ENCODE data around the gene IL36RN.

The IL36RN gene

DNA sequence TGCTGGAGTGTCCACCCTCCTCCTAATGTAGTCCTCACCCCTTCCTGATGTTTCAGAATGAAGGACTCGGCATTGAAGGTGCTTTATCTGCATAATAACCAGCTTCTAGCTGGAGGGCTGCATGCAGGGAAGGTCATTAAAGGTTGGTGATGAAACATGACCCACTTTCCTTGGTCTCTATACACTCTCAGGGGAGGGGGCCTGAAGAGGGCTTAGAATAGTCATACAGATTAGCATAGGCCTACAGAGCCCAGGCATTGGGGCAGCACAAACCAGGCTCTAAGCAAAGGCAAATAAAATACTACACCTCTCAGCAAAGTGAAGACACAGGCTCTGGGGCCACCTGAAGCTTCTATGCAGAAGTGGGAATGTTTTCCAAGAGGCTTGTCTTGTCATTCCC lies 1.8 kb downstream of the IL36RN start:
- Histone ChIP-seq H3K4me3 (replicated peaks; ENCODE audit: insufficient read depth, low read length) (no peak overlapping the region), H3K27ac (replicated peaks) (no peak overlapping the region), H3K27me3 (ENCODE audit: insufficient read depth, poor library complexity, severe bottlenecking) (no peaks in the 10 kb centered on the region)
- no peak for DNase-seq (ENCODE audit: low read depth in 1 of 2, low spot score in 1 of 2)
- TF ChIP-seq CTCF (IDR thresholded peaks at IDR 0.05; ENCODE audit: insufficient read depth, low read length) (no peak), SPI1 (IDR thresholded peaks at IDR 0.05; ENCODE audit: borderline replicate concordance, low read depth) (no peak), GABPA (IDR thresholded peaks at IDR 0.05; ENCODE audit: low read depth) (no peak), POLR2AphosphoS5 (IDR thresholded peaks at IDR 0.05; ENCODE audit: low read depth) (no peak)
- TF ChIP-seq, protein P1, sequence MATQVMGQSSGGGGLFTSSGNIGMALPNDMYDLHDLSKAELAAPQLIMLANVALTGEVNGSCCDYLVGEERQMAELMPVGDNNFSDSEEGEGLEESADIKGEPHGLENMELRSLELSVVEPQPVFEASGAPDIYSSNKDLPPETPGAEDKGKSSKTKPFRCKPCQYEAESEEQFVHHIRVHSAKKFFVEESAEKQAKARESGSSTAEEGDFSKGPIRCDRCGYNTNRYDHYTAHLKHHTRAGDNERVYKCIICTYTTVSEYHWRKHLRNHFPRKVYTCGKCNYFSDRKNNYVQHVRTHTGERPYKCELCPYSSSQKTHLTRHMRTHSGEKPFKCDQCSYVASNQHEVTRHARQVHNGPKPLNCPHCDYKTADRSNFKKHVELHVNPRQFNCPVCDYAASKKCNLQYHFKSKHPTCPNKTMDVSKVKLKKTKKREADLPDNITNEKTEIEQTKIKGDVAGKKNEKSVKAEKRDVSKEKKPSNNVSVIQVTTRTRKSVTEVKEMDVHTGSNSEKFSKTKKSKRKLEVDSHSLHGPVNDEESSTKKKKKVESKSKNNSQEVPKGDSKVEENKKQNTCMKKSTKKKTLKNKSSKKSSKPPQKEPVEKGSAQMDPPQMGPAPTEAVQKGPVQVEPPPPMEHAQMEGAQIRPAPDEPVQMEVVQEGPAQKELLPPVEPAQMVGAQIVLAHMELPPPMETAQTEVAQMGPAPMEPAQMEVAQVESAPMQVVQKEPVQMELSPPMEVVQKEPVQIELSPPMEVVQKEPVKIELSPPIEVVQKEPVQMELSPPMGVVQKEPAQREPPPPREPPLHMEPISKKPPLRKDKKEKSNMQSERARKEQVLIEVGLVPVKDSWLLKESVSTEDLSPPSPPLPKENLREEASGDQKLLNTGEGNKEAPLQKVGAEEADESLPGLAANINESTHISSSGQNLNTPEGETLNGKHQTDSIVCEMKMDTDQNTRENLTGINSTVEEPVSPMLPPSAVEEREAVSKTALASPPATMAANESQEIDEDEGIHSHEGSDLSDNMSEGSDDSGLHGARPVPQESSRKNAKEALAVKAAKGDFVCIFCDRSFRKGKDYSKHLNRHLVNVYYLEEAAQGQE (IDR thresholded peaks at IDR 0.05; ENCODE audit: insufficient replicate concordance, low read depth) = no peak

DNA sequence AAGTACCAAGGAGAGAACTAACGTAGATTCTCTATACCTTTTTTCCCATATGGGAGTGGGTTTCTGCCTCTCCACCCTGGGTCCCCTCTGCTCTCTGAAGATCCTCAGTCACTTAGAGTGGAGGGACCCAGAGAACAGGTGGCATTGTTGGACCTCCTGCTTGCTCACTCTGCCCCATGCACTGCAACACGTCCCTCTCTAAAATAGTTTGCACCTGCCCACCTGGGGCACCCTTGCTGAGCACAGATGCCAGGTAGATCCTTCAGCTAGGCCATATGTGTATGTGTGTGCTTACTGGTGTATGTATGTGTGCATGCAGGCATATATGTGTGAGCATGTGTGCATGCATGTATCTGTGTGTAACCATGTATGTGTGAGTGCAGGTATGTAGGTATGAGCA lies 2.2 kb downstream of the IL36RN start:
- Histone ChIP-seq H3K27me3 (ENCODE audit: insufficient read depth, poor library complexity, severe bottlenecking) (no peaks in the 10 kb centered on the region), H3K4me3 (replicated peaks; ENCODE audit: insufficient read depth, low read length) (no peak overlapping the region), H3K27ac (replicated peaks) (no peak overlapping the region)
- TF ChIP-seq GABPA (IDR thresholded peaks at IDR 0.05; ENCODE audit: low read depth) = no peak
- TF ChIP-seq, protein P1 (IDR thresholded peaks at IDR 0.05; ENCODE audit: insufficient replicate concordance, low read depth) = no peak
- no peak for TF ChIP-seq POLR2AphosphoS5 (IDR thresholded peaks at IDR 0.05; ENCODE audit: low read depth)
- no peak for TF ChIP-seq SPI1 (IDR thresholded peaks at IDR 0.05; ENCODE audit: borderline replicate concordance, low read depth)
- TF ChIP-seq CTCF (IDR thresholded peaks at IDR 0.05; ENCODE audit: insufficient read depth, low read length) = no peak
- no peak for DNase-seq (ENCODE audit: low read depth in 1 of 2, low spot score in 1 of 2)

GRCh38 chr2:113061896-113062770 lies 3.1 kb downstream of the IL36RN start:
- H3K27ac ChIP-seq (replicated peaks) = no peak overlapping the region
- no peak overlapping the region for H3K4me3 ChIP-seq (replicated peaks; ENCODE audit: insufficient read depth, low read length)
- TF ChIP-seq, protein P1 (IDR thresholded peaks at IDR 0.05; ENCODE audit: insufficient replicate concordance, low read depth) = no peak
- TF ChIP-seq SPI1 (IDR thresholded peaks at IDR 0.05; ENCODE audit: borderline replicate concordance, low read depth) (no peak), GABPA (IDR thresholded peaks at IDR 0.05; ENCODE audit: low read depth) (no peak), CTCF (IDR thresholded peaks at IDR 0.05; ENCODE audit: insufficient read depth, low read length) (no peak), POLR2AphosphoS5 (IDR thresholded peaks at IDR 0.05; ENCODE audit: low read depth) (no peak)
- no peaks in the 10 kb centered on the region for H3K27me3 ChIP-seq (ENCODE audit: insufficient read depth, poor library complexity, severe bottlenecking)
- no peak for DNase-seq (ENCODE audit: low read depth in 1 of 2, low spot score in 1 of 2)

All from HL-60 (cell line).